Endothelial cell of umbilical vein (primary cell): Measurements from ENCODE around the gene DDX10. TPM values are rescaled to one million over a fixed set of nuclear protein-coding genes. Genes with fewer than 3 reads are reported as not detected.

Experiments
- BruUV-seq: library from RNA; stranded (reverse); fragments of 400-500 nt; replicated peaks from 2 replicates; lab custom pipeline; 2021; lab: Mats Ljungman, UMichigan
- CTCF ChIA-PET: fragments of 300-600, 350-600 bp; sonication (Branson Sonifier 250); formaldehyde crosslinking; loops from one replicate; lab custom pipeline; 2021; ENCODE audit warnings: antibody characterized with exemption, inconsistent platforms; lab: Charles Lee
- POLR2A ChIA-PET: fragments of 300-600, 350-600 bp; sonication (Branson Sonifier 250); formaldehyde crosslinking; loops from one replicate; lab custom pipeline; 2021; ENCODE audit warnings: antibody characterized with exemption, inconsistent platforms; lab: Charles Lee
- DNase-seq: peaks from one replicate; pipeline ENCODE4 v3.0.0-alpha.2; 2011; ENCODE audit warnings: low read depth, low spot score
- FAIRE-seq: peaks from 2 replicates; lab custom pipeline; 2011; peaks lifted over from hg19 to GRCh38; lab: Jason Lieb, UNC
- H2AFZ ChIP-seq: 2 replicates; pipeline ENCODE4 v1.6.0; 2012; ENCODE audit warnings: low read depth, low read length, control low read depth, inconsistent platforms
- H3K27ac ChIP-seq: 2 replicates; pipeline ENCODE4 v1.5.1; 2011; ENCODE audit warnings: low read depth, mild to moderate bottlenecking, control low read depth, low read length, moderate library complexity; ENCODE audit not compliant: insufficient read depth
- H3K27me3 ChIP-seq, 2 experiments: 2 replicates each; pipeline versions ENCODE4 v1.6.0 to v1.6.1; 2011; ENCODE audit warnings: low read length in 2 of 2, mixed read lengths in 1 of 2; ENCODE audit not compliant: control insufficient read depth in 2 of 2, insufficient read depth in 2 of 2
- H3K36me3 ChIP-seq, 2 experiments: 2 replicates in 1 of 2; 3 replicates in 1 of 2; pipeline ENCODE4 v1.5.1; 2011; ENCODE audit warnings: low read length in 2 of 2, mild to moderate bottlenecking in 1 of 2, moderate library complexity in 1 of 2; ENCODE audit not compliant: control insufficient read depth in 2 of 2, insufficient read depth in 2 of 2; ENCODE audit errors: extremely low read depth in 1 of 2
- H3K4me1 ChIP-seq: 3 replicates; pipeline ENCODE4 v1.5.1; 2011; ENCODE audit warnings: mild to moderate bottlenecking, low read length; ENCODE audit not compliant: control insufficient read depth, insufficient read depth; ENCODE audit errors: extremely low read depth
- H3K4me2 ChIP-seq: 2 replicates; pipeline ENCODE4 v1.6.1; 2011; ENCODE audit warnings: low read length, control low read depth, mixed read lengths; ENCODE audit not compliant: insufficient read depth
- H3K4me3 ChIP-seq, 3 experiments: fragments of 200-600 bp in 1 of 3; sonication (generic), shearing (Covaris generic) in 1 of 3; replicated peaks in 1 of 3; 2 replicates each; pipeline ENCODE4 v1.5.1; 2011 to 2016; ENCODE audit warnings: control low read depth in 3 of 3, low read length in 3 of 3, mild to moderate bottlenecking in 2 of 3, inconsistent platforms in 1 of 3, low read depth in 1 of 3, moderate library complexity in 1 of 3; ENCODE audit not compliant: insufficient read depth in 1 of 3
- H3K79me2 ChIP-seq: 2 replicates; pipeline ENCODE4 v1.6.0; 2012; ENCODE audit warnings: low read length, inconsistent platforms; ENCODE audit not compliant: control insufficient read depth, insufficient read depth
- H3K9ac ChIP-seq: replicated peaks from 2 replicates; pipeline ENCODE3; 2011; ENCODE audit warnings: low read length, control low read depth; ENCODE audit not compliant: insufficient read depth; ENCODE audit errors: extremely low read depth
- H3K9me1 ChIP-seq: replicated peaks from 3 replicates; pipeline ENCODE4 v1.6.0; 2011; ENCODE audit warnings: mild to moderate bottlenecking, low read length; ENCODE audit not compliant: control insufficient read depth, insufficient read depth; ENCODE audit errors: extremely low read depth
- H3K9me3 ChIP-seq: replicated peaks from 2 replicates; pipeline ENCODE4 v1.5.1; 2012; ENCODE audit warnings: low read length, inconsistent platforms; ENCODE audit not compliant: control insufficient read depth, insufficient read depth
- H4K20me1 ChIP-seq: replicated peaks from 2 replicates; pipeline ENCODE3; 2011; ENCODE audit warnings: mild to moderate bottlenecking, low read length; ENCODE audit not compliant: control insufficient read depth, insufficient read depth; ENCODE audit errors: extremely low read depth
- CTCF ChIP-seq, 2 donors: IDR thresholded peaks; 1 replicate in 1 of 2; 2 replicates in 1 of 2; pipeline ENCODE4 v1.5.1; 2011; ENCODE audit warnings: low read length in 2 of 2, mild to moderate bottlenecking in 2 of 2, moderate library complexity in 2 of 2, control low read depth in 1 of 2, inconsistent platforms in 1 of 2, low read depth in 1 of 2; ENCODE audit not compliant: insufficient read depth in 1 of 2; ENCODE audit errors: extremely low read depth in 1 of 2
- EZH2 ChIP-seq: IDR thresholded peaks from 2 replicates; pipeline ENCODE4 v1.6.1; 2012; ENCODE audit warnings: borderline replicate concordance, low read depth, mild to moderate bottlenecking, moderate library complexity, low read length, inconsistent platforms; ENCODE audit not compliant: severe bottlenecking
- FOS ChIP-seq: IDR thresholded peaks from 2 replicates; pipeline ENCODE4 v1.6.1; 2011; ENCODE audit warnings: mild to moderate bottlenecking, low read length, moderate library complexity, borderline replicate concordance; ENCODE audit not compliant: insufficient read depth
- GATA2 ChIP-seq: IDR thresholded peaks from 2 replicates; pipeline ENCODE4 v1.7.0; 2011; ENCODE audit warnings: low read depth, mild to moderate bottlenecking, moderate library complexity, mixed read lengths, low read length; ENCODE audit not compliant: insufficient read length, insufficient read depth
- JUN ChIP-seq: IDR thresholded peaks from 2 replicates; pipeline ENCODE4 v1.6.1; 2011; ENCODE audit warnings: borderline replicate concordance, low read depth; ENCODE audit not compliant: insufficient read length, insufficient read depth
- MAX ChIP-seq: IDR thresholded peaks from 2 replicates; pipeline ENCODE4 v1.6.1; 2011; ENCODE audit not compliant: insufficient read depth, insufficient read length
- MYC ChIP-seq: IDR thresholded peaks from one replicate; pipeline ENCODE4 v1.6.1; 2011; ENCODE audit warnings: mild to moderate bottlenecking, low read depth, low read length
- POLR2A ChIP-seq: IDR thresholded peaks from 2 replicates; pipeline ENCODE4 v1.6.1; 2012; ENCODE audit warnings: low read depth, mild to moderate bottlenecking, control low read depth, low read length
- POLR2AphosphoS5 ChIP-seq: IDR thresholded peaks from 2 replicates; pipeline ENCODE4 v1.6.1; 2012; ENCODE audit warnings: low read depth, mild to moderate bottlenecking, control low read depth, low read length, moderate library complexity; ENCODE audit not compliant: insufficient read depth
- dilution Hi-C: fragments of 300-500 bp; cut with MboI; formaldehyde crosslinking; loops from one replicate; pipeline ENCODE4 v1.15.0; 2019; ENCODE audit warnings: low sequenced_read_pairs; ENCODE audit not compliant: extremely low pct_ligation_motif_present
- intact Hi-C: fragments of 100-400 bp; cut with micrococcal nuclease; formaldehyde crosslinking; loops from one replicate; pipeline ENCODE4 v1.10.0; 2022
- polyA plus RNA-seq, 4 experiments: library from polyadenylated mRNA; depleted of rRNA in 3 of 4; stranded (reverse) in 3 of 4; unstranded in 1 of 4; fragments of >200 nt; gene quantifications; 2 replicates each; pipeline versions ENCODE4 v1.2.1 to v1.2.3, GENCODE V29; 2011 to 2012; ENCODE audit warnings: missing spikeins in 1 of 4
- total RNA-seq: library from RNA; stranded (reverse); gene quantifications from 2 replicates; pipeline ENCODE4 v1.2.3, GENCODE V29; 2021

Gene DDX10
- total and polyA plus RNA-seq, 2 donors (not counting 3 experiments of a cell fraction or from before 2014, with no cell fraction given), result 29.8 to 35.2 TPM

DNA sequence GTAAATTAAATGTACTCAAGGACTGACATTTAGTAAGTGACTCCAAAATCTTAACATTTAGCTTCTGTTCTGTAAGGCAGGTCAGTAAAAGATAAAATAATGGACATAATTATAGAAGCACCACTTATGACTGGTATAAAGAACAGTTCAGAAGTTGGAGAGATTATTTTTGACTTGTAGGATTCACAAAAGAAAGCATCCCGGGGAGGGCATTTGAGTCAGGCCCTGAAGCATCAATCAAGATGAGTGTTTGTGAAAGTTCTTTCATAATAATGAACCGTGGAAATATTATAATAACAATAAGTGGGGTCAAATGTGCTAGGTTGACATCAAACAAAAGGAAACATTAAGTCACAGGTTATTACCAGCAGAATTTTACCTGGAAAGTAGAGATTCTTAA, 201.9 kb downstream of the DDX10 start:
- Histone ChIP-seq H4K20me1 (no peaks in the 10 kb centered on the region), H3K79me2 (peaks cover 2% of the 10 kb centered on the region), H2AFZ (no peak overlapping the region), H3K4me1 (peaks cover 31% of the 10 kb centered on the region), H3K36me3 (no peaks in the 10 kb centered on the region), H3K27ac (no peak overlapping the region), H3K9ac (no peak overlapping the region), H3K4me2 (no peak overlapping the region), H3K27me3 (no peaks in the 10 kb centered on the region), H3K4me3 (no peak overlapping the region), H3K9me1 (no peaks in the 10 kb centered on the region), H3K9me3 (no peaks in the 10 kb centered on the region)
- dilution Hi-C loops, result no loop called here
- TF ChIP-seq GATA2, result no peak
- TF ChIP-seq FOS, result no peak
- no peak for TF ChIP-seq MYC
- TF ChIP-seq CTCF (IDR thresholded peaks at IDR 0.05; ENCODE audit: extremely low read depth in 1 of 2, insufficient read depth in 1 of 2, low read depth in 1 of 2, low read length in 2 of 2), result no peak
- no peak for TF ChIP-seq JUN
- TF ChIP-seq POLR2A, result no peak
- TF ChIP-seq POLR2AphosphoS5, result no peak
- TF ChIP-seq MAX, result no peak
- no peak for TF ChIP-seq EZH2
- no peak for DNase-seq
- intact Hi-C loops, result no loop called here
- BruUV-seq, result no TSS peak
- FAIRE-seq, result no peak
- ChIA-PET CTCF (interaction anchor here (1.3 to 3.2 kb wide), 3 partner anchors 13 to 169 kb away, joined by 3 to 17 read pairs (median 10); no protein-coding TSS in a partner anchor), POLR2A (no interaction called here)
